Loucy (cell line): Measurements from ENCODE around the gene ALDH1A1.

Experiments used
- H2AFZ ChIP-seq: fragments of 200-600 bp; sonication (generic); 2 replicates; pipeline ENCODE4 v1.6.0; 2016; ENCODE audit warnings: antibody characterized with exemption, mild to moderate bottlenecking, low read length, moderate library complexity
- H3F3A ChIP-seq: fragments of 200-600 bp; 2 replicates; pipeline ENCODE4 v1.6.0; 2016; ENCODE audit warnings: antibody characterized with exemption, low read depth, mild to moderate bottlenecking
- H3K27me3 ChIP-seq: fragments of 200-600 bp; sonication (generic); 2 replicates; pipeline ENCODE4 v1.6.1; 2014; ENCODE audit warnings: low read length, mild to moderate bottlenecking; ENCODE audit not compliant: insufficient read depth, poor library complexity, severe bottlenecking
- H3K36me3 ChIP-seq: fragments of 200-600 bp; sonication (generic); 2 replicates; pipeline ENCODE4 v1.6.1; 2016; ENCODE audit warnings: low read length; ENCODE audit not compliant: insufficient read depth
- H3K4me1 ChIP-seq: fragments of 200-600 bp; sonication (generic); 2 replicates; pipeline ENCODE4 v1.5.1; 2014; ENCODE audit warnings: low read length, mild to moderate bottlenecking; ENCODE audit not compliant: insufficient read depth, poor library complexity, severe bottlenecking
- H3K4me2 ChIP-seq: fragments of 200-600 bp; sonication (generic); 2 replicates; pipeline ENCODE4 v1.6.0; 2014; ENCODE audit warnings: antibody characterized with exemption, low read length, low read depth, mild to moderate bottlenecking; ENCODE audit not compliant: poor library complexity, severe bottlenecking
- H3K4me3 ChIP-seq: fragments of 200-600 bp; sonication (generic); 2 replicates; pipeline ENCODE4 v1.5.1; 2014; ENCODE audit warnings: low read length, mild to moderate bottlenecking, mixed read lengths; ENCODE audit not compliant: poor library complexity, severe bottlenecking
- H3K79me2 ChIP-seq: fragments of 200-600 bp; sonication (generic); 2 replicates; pipeline ENCODE4 v1.6.1; 2014; ENCODE audit warnings: low read length; ENCODE audit not compliant: insufficient read depth
- H3K9ac ChIP-seq: fragments of 200-600 bp; sonication (generic); 2 replicates; pipeline ENCODE4 v1.6.0; 2014; ENCODE audit warnings: mild to moderate bottlenecking, low read depth, low read length, moderate library complexity; ENCODE audit not compliant: poor library complexity, severe bottlenecking
- H3K9me2 ChIP-seq: fragments of 200-600 bp; sonication (generic); replicated peaks from 2 replicates; pipeline ENCODE4 v1.6.1; 2016; ENCODE audit warnings: low read depth, low read length, mixed read lengths
- H3K9me3 ChIP-seq: fragments of 200-600 bp; sonication (generic); 2 replicates; pipeline ENCODE4 v1.6.1; 2014; ENCODE audit warnings: mild to moderate bottlenecking, antibody characterized with exemption, low read length, low read depth; ENCODE audit not compliant: insufficient read depth
- H4K20me1 ChIP-seq: fragments of 200-600 bp; sonication (generic); 2 replicates; pipeline ENCODE4 v1.6.0; 2014; ENCODE audit warnings: antibody characterized with exemption, low read length, mild to moderate bottlenecking; ENCODE audit not compliant: insufficient read depth, poor library complexity, severe bottlenecking
- EZH2phosphoT487 ChIP-seq: fragments of 200-600 bp; IDR thresholded peaks from 2 replicates; pipeline ENCODE4 v1.6.1; 2018; ENCODE audit warnings: antibody characterized with exemption, mild to moderate bottlenecking, moderate library complexity, borderline replicate concordance
- TF ChIP-seq, protein P1 (sequence below): fragments of 200-600 bp; sonication (generic); conservative IDR thresholded peaks from 2 replicates; pipeline ENCODE4 v1.5.1; 2014; ENCODE audit warnings: mild to moderate bottlenecking, antibody characterized with exemption, low read length

Gene ALDH1A1

DNA sequence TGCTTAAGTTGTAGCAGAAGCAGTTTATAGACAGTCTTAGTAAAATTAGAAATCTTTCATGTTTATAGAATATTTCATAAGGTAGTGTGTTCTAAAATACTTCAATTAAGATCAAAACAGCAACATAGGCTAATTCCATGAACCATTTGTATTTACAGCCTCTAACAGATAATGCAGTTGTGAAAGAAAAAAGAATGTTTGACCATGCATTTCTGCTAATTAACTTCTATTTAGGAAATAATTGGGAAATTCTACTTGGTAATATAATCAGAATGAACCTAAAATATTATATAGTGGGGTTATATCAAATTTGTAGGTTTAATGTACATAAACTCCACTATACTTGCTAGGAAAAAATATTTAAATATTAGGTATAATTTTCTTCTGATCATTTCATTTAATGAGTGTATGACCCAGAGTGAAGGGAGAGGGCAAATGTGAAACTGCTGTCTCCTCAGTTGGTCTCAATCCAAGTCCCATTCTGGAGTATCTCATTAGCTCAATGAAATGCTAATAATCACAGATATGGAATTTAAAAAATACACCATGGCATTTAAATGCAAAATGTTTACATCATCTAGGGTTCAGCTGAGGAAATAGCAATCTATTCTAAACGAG is 34.9 kb downstream of the ALDH1A1 start:
- no peaks in the 10 kb centered on the region for H3F3A ChIP-seq
- H3K9ac ChIP-seq = no peak overlapping the region
- H2AFZ ChIP-seq = no peak overlapping the region
- no peak overlapping the region for H3K4me3 ChIP-seq
- no peaks in the 10 kb centered on the region for H3K79me2 ChIP-seq
- H3K27me3 ChIP-seq = no peaks in the 10 kb centered on the region
- no peaks in the 10 kb centered on the region for H3K9me3 ChIP-seq
- H3K4me2 ChIP-seq = no peak overlapping the region
- no peak for TF ChIP-seq EZH2phosphoT487
- TF ChIP-seq, protein P1, sequence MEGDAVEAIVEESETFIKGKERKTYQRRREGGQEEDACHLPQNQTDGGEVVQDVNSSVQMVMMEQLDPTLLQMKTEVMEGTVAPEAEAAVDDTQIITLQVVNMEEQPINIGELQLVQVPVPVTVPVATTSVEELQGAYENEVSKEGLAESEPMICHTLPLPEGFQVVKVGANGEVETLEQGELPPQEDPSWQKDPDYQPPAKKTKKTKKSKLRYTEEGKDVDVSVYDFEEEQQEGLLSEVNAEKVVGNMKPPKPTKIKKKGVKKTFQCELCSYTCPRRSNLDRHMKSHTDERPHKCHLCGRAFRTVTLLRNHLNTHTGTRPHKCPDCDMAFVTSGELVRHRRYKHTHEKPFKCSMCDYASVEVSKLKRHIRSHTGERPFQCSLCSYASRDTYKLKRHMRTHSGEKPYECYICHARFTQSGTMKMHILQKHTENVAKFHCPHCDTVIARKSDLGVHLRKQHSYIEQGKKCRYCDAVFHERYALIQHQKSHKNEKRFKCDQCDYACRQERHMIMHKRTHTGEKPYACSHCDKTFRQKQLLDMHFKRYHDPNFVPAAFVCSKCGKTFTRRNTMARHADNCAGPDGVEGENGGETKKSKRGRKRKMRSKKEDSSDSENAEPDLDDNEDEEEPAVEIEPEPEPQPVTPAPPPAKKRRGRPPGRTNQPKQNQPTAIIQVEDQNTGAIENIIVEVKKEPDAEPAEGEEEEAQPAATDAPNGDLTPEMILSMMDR = no peak
- H3K4me1 ChIP-seq = no peaks in the 10 kb centered on the region
- H3K36me3 ChIP-seq = no peaks in the 10 kb centered on the region; the same call in 1 of the 2 replicates
- no peaks in the 10 kb centered on the region for H4K20me1 ChIP-seq
- no peaks in the 10 kb centered on the region for H3K9me2 ChIP-seq

DNA sequence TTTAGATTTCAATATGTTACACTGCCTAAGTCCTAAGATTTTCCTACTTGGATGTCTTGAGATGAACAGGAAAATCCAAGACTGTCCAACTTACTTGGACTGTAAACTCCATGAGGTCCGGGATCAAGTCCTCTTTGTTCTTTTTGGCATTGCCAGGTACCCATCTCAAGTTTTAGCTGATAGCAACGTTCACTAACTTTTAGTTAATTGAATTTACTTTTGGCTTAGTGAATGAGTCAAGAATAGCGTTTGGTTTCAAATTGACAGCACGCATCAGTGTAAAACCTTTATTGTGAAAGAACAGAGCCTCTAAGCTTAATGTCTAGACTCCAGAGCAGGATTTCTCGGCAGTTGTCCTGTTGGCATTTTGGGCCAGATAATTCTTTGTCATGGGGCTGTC is 37.2 kb downstream of the ALDH1A1 start:
- Histone ChIP-seq H3K9me3 (no peaks in the 10 kb centered on the region), H3K9me2 (no peaks in the 10 kb centered on the region), H3K36me3 (no peaks in the 10 kb centered on the region), H3F3A (no peaks in the 10 kb centered on the region), H3K4me3 (no peak overlapping the region), H2AFZ (no peak overlapping the region), H3K27me3 (no peaks in the 10 kb centered on the region), H3K4me1 (no peaks in the 10 kb centered on the region), H3K79me2 (no peaks in the 10 kb centered on the region), H4K20me1 (no peaks in the 10 kb centered on the region), H3K9ac (no peak overlapping the region), H3K4me2 (no peak overlapping the region)
- TF ChIP-seq, protein P1 = no peak
- no peak for TF ChIP-seq EZH2phosphoT487

DNA sequence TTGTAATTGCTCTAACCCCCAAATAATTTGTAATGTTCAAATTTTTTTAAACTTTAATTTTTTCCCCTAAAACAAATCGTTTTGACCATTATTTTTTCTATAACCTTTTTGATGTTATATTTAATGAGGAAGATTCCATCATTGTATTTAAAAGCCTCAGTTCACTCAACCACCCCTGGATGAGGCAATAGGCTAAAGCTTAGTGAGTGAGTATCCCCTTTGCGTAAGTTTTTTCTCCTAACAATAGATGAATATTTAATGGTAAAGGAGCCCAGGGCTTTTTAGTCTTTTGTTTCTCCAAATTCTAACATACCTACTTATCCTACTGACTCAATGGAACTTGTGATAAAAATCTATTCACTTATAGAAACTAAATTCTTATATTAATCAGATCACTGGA is 38.1 kb downstream of the ALDH1A1 start:
- no peaks in the 10 kb centered on the region for H3K27me3 ChIP-seq
- H3K4me3 ChIP-seq = no peak overlapping the region
- no peaks in the 10 kb centered on the region for H3K4me1 ChIP-seq
- H3K79me2 ChIP-seq = no peaks in the 10 kb centered on the region
- H3K36me3 ChIP-seq = no peaks in the 10 kb centered on the region
- no peaks in the 10 kb centered on the region for H4K20me1 ChIP-seq
- no peak for TF ChIP-seq EZH2phosphoT487
- TF ChIP-seq, protein P1 = no peak
- H3K9me3 ChIP-seq = no peaks in the 10 kb centered on the region
- H3K4me2 ChIP-seq = no peak overlapping the region
- H3K9me2 ChIP-seq = no peaks in the 10 kb centered on the region
- no peaks in the 10 kb centered on the region for H3F3A ChIP-seq
- no peak overlapping the region for H2AFZ ChIP-seq
- H3K9ac ChIP-seq = no peak overlapping the region
